Ureter (tissue), 1 donor: ENCODE data around the gene IGF2. TPM values are rescaled to one million over a fixed set of nuclear protein-coding genes. Genes with fewer than 3 reads are reported as not detected.

Source experiments
- DNase-seq: peaks from one replicate; pipeline ENCODE4 v3.0.0-alpha.2; 2020; ENCODE audit warnings: low spot score
- total RNA-seq: library from RNA; stranded (reverse); gene quantifications from one replicate; pipeline ENCODE4 v1.2.4, GENCODE V29; 2023
- donor health status: DM: yes; HTN: yes; CAD: no.

The IGF2 gene
- total RNA-seq, 1 donor from 2014 or later, result 61.1 TPM

DNA sequence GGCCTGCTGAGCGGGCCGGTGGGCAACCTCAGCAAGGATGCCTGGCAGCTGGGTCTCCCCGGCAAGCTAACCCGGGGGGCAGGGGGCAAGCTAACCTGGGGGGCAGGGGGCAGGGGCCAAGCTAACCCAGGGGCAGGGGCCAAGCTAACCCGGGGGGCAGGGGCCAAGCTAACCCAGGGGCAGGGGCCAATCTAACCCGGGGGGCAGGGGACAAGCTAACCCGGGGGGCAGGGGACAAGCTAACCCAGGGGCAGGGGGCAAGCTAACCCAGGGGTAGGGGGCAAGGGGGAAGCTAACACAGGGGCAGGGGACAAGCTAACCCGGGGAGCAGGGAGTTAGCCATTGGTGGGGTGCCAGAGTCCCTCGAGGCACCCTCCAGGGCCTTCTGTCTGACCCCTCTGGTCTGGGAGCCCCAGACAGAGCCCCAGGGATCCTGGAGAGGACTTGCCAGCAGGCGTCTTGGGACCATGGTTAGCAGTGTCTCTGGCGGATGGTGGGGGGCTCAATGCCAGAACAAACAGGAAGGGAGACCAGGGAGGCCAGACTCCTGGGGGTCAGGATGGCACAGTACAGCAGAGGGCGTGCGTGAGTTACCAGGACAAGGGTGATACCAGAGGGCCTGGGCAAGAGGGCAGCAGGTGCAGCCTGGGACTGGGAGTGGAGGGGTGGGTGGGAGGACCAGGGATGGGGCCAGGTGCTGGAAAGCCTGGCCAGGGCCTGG is 16.1 kb downstream of the IGF2 start:
- DNase-seq, result no peak

DNA sequence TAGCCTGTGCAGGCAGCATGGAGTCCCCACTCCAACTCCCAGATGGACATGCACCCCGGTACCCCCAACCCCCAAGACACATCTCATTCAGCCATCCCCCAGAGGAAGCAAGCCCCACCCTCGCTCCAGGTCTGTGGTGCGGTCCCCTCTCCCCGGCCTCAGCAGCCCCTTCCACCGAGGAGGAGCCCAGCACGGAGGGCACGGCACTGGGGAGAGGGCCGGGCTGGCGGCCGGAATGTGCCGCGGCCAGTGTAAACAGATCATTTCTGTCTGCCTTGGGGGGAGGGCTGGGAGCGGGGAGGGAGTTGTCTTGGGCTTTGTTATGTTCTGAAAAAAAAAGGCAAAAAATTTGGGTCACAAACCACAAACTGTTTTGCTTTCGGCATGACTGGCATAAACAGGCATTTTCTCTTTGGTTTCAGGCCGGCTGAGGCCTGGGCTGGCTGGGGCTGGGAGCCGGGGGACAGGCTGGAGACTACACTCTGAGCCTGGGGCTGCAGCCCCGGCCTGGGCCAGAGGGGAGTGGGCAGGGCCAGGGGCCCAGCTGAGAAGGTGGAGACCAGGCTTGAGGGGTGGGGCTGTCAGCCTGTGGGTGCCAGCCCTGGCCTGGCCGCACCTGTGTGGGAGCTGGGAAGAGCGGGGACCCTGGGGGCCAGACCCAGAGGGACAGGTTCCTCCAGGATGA is 16.8 kb downstream of the IGF2 start:
- no peak for DNase-seq

DNA sequence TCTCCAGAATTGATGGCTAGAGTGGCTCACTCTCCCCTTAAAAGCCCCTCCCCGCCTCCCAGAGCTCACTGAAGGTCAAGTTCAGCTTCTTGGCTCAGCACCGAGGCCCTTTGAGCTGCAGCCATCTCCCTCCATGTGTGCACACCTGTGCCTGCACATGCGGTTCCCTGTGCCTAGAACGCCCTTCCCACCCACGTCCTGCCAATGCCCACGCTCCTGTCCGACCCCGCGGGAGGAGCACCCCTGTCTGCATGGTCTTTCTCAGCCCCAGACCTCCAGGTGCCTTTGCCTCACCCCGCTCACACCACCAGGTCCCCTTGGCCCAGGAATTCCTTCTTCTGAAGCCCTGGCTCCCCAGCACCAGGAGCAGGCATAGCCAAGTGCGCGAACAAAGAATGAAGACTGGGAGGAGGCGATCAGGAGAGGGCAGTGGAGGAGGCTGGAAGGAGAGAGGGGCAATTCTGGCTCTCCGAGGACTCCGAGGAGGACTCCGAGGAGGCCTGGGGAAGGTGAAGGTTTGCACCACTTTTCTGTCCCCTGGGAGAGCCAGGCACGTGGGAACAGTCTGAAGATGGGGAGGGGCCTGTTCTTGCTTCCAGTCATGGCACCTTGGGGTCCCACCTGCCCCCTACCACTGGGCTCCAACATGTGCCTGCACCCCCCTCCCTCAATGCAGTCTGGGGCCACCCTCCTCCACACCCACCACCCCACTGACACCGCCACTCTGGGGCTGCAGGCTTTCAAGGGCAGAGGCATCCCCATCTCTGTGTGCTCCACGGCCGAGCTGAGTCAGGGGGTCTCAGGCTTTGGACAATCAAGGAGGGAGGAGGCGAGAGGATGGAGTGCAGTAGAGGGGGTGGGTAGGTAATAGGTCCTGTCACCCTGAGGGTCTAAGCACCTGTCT is 17.7 kb downstream of the IGF2 start:
- no peak for DNase-seq

DNA sequence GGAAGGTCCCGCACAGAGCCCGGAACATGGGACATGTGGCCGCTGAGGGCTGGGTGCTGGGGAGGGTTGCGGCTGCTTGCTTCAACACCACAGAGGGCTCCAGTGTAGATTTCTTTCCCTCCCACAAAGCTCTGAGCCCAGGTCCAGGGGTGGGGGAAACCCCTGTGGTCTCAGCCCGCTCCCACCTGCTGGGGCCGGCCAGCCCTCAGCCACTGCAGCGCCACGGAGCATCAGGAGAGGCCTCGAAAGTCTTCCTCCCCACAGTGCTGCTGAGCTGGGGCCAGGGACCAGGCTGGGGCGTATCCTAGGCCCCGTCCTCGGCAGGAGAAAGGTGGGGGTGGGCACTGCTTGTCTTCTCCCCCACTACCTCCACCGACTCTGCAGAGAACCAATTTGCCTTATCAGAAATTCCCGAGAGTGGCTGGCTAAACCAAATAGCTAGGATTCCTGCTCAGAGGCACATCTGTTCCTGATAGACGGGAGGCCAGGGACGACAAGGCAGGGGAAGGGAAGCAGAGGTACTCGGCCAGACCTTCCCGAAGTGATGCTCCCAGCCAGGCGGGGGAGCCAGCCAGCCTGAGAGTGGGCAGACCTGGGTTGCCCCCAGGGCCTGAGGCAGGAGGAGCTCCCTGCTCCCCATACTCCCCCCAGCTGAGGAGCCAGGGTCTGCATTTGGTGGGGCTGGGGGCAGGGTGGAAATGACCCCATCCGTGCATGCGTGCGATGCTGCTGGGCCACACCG is 18.7 kb downstream of the IGF2 start:
- no peak for DNase-seq

DNA sequence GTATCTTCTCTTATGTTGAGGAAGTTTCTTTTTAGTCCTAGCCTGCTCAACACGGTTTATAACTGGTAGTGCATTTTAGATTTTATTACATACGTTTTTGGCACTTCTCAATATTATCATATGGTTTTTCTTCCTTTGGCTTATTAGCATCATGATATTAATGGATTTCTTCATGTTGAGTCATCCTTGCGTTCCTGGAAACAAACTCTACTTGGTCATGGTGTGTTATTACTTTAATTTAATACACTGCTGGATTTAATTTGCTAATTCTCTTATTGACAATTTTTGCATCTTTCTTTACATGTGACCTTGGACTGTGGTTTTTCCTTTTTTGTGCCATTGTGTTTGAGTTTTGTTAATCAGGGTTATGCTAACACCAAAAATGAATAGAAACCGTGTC is 20.5 kb downstream of the IGF2 start:
- no peak for DNase-seq

DNA sequence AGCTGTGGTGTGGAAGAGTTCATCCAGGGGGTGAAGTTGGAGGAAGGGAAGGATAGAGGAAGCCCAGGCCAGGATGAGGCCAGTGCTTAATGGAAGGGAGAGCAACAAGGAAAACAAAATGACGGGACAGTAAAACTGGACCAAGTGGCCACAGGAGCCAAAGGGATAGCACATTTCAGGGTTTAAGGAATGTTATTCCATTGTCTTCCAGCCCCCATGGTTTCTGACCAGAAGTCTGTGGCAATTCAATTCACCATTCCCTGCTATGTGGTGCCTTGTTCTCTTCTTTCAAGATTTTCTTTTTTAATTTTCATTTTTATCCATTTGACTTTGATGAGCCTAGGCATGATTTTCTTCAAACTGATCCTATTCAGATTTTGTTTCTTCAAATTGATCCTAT is 22.5 kb downstream of the IGF2 start:
- no peak for DNase-seq

DNA sequence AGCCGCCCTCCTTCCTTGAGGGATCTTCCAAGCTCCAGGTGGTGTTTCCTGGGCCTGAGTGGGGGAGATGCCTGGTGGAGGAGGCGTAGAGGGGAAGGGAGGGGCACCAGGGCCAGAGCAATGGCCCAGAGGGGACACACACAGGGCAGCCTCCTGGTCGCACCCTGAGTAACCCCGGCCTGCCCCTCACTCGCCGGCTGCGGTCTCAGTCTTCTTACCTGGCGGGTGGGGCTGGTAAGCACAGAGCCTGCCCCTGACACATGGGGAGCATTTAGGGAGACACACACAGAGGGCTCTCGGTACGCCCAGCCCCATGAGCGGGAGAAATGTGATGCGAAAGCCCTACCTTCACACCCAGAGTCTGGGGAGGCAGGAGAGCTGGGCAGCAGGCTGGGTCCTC is 23.9 kb downstream of the IGF2 start:
- DNase-seq, result no peak

DNA sequence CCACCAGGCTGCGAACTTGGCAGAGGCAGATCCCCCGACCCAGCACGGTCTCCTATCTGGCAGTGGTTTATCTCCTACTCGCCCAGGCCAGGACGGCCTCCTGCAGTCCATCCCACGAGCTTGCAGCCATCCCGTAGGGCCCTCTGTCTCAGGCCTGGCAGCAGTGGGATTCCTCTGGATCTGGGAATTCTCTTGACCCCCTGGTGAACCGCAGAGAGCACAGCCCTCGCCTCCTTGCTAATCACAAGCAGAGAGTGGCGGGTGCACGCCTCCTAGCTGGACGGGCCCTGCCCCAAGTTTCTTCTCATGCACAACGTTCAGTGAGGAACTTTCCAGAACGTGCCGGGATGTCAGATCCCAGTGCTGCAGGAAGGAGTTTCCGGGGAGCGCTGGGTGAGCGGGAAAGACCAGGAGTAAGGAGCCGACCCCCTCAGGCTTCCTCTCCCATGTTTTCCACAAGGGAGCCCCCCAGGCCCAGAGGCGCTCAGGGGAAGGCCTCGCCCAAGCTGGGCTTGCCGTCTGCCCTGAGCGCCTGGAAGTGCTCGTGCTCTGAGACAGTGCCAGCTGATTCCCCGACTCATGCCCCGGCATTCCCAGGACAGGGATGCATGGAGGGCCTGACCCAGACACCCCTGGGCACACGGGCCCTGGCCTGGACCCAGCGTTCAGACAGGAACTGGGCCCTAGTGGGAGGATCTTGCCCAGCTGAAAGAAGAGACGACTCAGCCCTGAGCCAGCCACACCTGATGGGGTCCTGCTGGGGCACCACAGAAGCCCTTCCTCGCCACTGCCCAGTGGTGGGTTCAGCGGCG is 24.6 kb downstream of the IGF2 start:
- DNase-seq, result no peak

DNA sequence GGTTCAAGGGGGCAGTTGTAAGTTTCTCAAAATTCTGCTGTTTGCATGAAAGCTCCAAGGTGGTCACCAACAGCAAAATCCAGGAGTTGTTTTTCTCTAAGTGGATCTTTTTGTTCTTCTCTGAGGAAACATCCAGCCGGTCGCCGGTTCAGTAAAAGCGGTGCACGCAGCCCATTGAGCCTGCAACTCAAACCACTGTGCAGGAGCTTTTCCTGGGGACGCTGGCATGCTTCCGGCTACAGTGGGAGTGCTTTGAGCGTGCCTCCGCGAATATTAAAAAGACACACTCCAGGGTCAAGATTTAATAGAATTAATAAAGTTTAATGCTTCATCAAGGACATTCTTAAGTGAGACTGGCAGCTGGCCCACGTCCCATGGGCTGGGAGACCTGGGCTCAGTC is 25.4 kb downstream of the IGF2 start:
- no peak for DNase-seq

DNA sequence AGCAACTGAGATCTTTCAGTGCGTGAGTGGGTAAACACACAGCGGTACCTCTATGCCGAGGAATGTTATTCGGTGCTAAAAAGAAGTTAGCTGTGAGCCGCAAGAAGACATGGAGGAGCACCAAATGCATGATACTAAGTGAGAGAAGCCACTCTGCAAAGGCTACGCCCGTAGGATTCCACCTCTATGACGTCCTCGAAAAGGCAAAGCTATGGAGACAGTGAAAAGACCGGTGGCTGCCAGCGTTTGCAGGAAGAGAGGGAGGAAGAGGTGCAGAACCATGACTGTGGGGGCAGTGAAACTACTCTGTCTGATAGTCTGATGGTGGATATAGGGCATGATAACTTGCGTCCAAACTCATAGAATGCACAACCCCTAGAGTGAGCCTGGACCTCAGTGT is 28.7 kb downstream of the IGF2 start:
- DNase-seq, result no peak

DNA sequence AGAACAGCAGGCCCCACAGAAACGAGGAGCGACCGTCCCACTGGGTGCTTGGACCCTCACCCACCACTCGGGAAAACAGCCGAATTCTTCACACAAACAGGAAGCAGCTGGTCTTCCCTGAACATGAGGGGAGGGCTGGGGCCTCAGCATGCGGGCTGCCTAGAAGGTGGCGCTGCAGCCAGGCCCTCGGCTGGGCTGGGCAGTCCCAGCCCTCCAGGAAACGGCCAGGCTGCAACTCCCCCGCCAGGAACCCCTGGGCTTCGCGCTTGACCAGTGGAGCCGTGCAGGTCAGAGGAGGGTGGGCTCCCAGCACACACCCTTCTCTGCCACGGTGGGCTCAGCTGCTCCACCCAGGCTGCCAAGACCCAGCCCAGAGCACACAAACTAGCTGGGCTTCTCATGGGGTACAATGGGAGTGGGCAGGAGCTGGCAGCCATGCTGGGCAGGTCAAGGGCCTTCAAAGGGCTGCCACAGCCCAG is 29.6 kb downstream of the IGF2 start:
- no peak for DNase-seq

DNA sequence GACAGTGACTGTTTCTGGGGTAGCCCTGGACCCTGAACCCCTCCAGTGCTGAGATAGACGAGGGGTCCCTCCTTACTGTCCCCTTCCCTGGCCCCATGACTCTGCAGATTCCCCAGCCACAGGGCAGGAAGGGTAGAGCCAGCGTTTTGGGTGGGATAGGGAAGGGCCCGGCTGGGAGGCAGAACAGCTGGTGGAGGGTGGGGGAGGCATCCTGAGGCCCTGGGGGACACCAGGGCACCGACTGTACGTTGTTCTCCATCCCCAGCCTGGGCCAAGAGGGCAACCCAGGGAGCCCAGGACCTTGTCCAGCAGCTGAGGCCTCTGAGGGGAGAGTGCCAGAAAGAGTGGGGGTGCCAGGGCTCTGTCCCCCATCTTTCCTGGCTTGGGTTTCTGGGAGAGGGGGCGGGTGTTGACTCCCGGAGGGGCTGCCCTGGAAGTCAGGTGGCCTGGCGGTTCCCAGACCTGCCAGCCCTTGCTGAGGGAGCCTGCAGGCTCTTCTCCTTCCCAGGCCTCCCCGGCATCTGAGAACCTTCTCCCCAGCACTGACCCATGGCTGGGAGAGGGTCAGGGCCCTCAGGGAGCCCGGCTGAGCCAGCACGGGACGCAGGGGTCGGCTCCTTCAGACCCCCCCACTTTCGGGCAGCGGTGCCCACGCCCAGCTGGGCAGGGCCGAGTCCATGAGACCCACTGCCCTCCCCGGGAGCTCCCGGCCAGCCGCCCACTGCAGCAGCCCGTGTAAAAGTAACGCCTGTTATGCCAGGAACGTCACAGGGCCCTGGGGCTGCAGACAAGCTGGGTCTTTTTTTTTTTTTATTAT is 30.3 kb downstream of the IGF2 start:
- DNase-seq, result no peak

DNA sequence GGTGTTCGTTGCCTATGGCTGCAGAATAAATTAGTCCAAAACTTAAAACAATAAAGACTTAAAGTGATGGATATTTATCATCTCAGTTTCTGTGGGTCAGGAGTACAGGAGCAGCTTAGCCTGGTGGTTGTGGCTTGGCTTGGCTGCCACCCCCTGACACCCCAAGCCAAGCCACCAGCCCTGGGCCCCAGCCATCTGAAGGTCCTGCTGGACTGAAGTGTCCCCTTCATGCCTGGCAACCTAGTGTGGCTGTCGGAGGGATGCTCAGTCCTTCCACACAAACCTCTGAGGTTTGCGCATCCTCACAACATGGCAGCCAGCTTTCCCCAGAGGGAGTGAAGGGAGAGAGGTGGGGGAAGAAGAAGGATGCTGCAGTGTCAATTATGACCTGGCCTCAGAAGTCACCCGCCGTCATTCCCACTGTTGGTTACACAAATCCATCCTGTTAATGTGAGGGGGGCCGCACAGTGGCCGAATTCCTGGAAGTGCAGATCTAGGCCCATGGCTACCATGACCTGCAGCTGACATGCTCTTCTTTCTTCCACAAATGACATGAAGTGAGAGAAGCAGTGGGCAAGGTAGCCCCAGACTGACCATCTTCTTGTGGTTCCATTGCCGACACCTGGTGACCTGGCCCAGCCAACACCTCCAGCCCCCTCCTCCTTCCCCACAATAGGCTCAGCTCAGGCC is 31.1 kb downstream of the IGF2 start:
- no peak for DNase-seq

DNA sequence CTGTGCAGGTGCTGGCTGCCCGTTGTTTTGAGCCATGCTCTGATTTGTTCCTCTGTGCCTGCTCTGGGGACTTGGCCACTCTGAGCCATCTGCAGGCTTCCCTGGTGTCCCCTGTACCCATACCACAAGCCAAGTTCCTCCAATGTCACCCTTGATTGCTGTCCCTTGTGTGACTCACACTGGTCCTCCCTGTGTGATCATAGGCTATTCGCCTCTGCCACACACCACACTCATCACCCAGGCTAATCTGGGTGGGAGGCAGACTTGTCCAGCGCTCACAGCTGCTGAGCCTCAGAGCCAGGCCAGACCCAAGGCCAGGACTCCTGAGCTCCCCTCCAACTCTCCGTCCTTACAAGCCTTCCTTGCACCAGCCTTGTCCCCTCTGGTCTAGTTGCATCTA is 31.7 kb downstream of the IGF2 start:
- DNase-seq, result no peak

DNA sequence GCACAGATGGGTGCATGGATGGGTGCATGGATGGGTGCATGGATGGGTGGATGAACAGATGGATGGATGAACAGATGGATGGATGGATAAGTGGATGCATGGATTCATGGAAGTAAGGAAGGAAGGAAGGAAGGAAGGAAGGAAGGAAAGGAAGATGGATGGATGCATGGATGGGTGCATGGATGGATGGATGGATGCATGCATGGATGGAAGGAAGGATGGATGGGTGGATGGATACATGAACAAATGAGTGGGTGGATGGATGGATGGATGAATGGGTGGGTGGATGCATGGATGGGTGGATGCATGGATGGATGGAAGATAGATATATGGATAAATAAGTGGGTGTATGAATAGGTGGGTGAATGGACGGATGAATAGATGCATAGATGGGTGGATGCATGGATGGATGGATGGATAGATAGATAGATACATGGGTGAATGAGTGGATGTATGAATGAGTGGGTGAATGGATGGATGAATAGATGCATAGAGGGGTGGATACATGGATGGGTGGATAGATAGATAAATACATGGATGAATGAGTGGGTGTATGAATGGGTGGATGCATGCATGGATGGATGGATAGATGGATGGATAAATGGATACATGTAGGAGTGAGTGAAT is 32.5 kb downstream of the IGF2 start:
- DNase-seq, result no peak

DNA sequence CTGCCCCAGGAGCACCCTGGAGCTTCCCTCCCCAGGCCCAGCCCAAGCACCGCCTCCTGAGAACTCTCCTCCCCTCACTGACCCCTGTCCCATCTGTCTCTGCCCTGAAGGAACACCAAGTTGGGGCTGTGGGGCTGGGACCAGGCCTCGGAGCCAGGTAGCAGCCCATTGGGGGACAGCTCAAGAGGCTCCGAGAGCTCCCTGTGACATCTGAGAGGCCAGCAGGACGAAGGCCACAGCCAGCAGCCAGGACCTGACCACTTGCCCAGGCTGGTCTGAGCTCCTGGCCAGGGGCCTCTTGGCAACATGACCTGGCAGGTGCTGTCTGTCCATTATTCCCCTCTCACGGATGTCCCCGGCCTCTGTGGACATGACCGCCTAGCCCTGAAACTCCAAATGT is 33.7 kb downstream of the IGF2 start:
- no peak for DNase-seq

DNA sequence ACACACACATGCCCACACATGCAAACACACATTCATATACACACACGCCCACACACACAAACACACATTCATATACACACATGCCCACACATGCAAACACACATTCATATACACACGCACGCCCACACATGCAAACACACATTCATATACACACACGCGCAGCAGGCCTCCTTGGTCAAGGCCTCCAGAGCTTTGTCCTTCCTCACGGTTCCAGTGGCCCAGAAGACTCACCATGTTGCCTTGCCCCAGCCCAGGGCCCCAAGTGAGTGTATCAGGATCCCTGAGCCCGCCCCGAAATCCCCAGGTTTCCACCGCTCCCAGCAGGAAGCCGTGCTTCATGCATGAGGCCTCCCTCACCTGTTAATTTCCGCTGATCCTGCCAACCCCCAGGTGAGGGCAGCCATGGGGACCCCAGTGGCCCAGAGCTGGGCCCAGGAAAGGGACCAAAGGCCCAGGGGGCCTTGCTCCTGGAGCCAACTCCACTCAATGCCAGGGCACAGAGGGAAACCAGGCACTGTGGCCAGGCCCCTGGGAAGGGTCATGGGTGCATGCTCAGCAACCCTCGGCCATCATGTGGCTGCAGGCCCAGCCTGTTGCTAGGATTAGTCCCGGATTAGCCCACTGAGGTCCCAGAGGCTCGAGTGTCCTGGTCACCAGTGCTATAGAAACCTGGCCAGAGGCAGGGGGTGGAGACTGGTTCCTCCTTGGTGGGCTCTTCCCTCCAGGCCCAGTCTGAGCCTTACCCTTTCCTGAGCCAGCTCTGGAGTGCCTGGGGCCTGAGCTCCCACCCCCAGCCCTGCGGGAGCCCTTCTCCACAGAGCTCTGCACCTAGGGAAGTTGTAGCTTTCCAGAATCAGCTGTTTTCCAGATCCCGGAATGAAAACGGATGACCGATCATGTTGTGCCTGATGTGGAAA is 34.4 kb downstream of the IGF2 start:
- no peak for DNase-seq
